ENCODE results near the gene ARHGAP31.

The ARHGAP31 gene

GRCh38 chr3:119375106-119375505 lies 80.9 kb downstream of the ARHGAP31 start:
- no peak for DNase-seq (ENCODE audit: low read depth in 2 of 3, low spot score in 2 of 3)

- no peak for DNase-seq (ENCODE audit: low read depth in 2 of 3, low spot score in 2 of 3)
These were observed 81.3 kb downstream of the ARHGAP31 start for GRCh38 chr3:119375510-119375909.

GRCh38 chr3:119376758-119377157 lies 82.6 kb downstream of the ARHGAP31 start:
- no peak for DNase-seq (ENCODE audit: low read depth in 2 of 3, low spot score in 2 of 3)

GRCh38 chr3:119378259-119378803 lies 84.1 kb downstream of the ARHGAP31 start:
- DNase-seq (ENCODE audit: low read depth in 2 of 3, low spot score in 2 of 3) = no peak

- DNase-seq (ENCODE audit: low read depth in 2 of 3, low spot score in 2 of 3) = no peak
These were observed 86.5 kb downstream of the ARHGAP31 start for GRCh38 chr3:119380697-119381096.

- no peak for DNase-seq (ENCODE audit: low read depth in 2 of 3, low spot score in 2 of 3)
These were observed 88.0 kb downstream of the ARHGAP31 start for GRCh38 chr3:119382134-119382533.

GRCh38 chr3:119388577-119388976 lies 94.4 kb downstream of the ARHGAP31 start:
- no peak for DNase-seq (ENCODE audit: low read depth in 2 of 3, low spot score in 2 of 3)

- DNase-seq (ENCODE audit: low read depth in 2 of 3, low spot score in 2 of 3) = no peak
These were observed 101.8 kb downstream of the ARHGAP31 start for GRCh38 chr3:119395923-119396358.

GRCh38 chr3:119396870-119397269 lies 102.7 kb downstream of the ARHGAP31 start:
- no peak for DNase-seq (ENCODE audit: low read depth in 2 of 3, low spot score in 2 of 3)

GRCh38 chr3:119400466-119400865 lies 106.3 kb downstream of the ARHGAP31 start:
- no peak for DNase-seq (ENCODE audit: low read depth in 2 of 3, low spot score in 2 of 3)

- DNase-seq (ENCODE audit: low read depth in 2 of 3, low spot score in 2 of 3) = no peak
These were observed 106.9 kb downstream of the ARHGAP31 start for GRCh38 chr3:119401069-119401468.

- no peak for DNase-seq (ENCODE audit: low read depth in 2 of 3, low spot score in 2 of 3)
These were observed 107.6 kb downstream of the ARHGAP31 start for GRCh38 chr3:119401503-119402440.

GRCh38 chr3:119402791-119403190 lies 108.6 kb downstream of the ARHGAP31 start:
- no peak for DNase-seq (ENCODE audit: low read depth in 2 of 3, low spot score in 2 of 3)

- DNase-seq (ENCODE audit: low read depth in 2 of 3, low spot score in 2 of 3) = no peak
These were observed 109.0 kb downstream of the ARHGAP31 start for GRCh38 chr3:119403201-119403600.

- DNase-seq (ENCODE audit: low read depth in 2 of 3, low spot score in 2 of 3) = no peak
These were observed 111.1 kb downstream of the ARHGAP31 start for GRCh38 chr3:119405315-119405714.

- no peak for DNase-seq (ENCODE audit: low read depth in 2 of 3, low spot score in 2 of 3)
These were observed 114.2 kb downstream of the ARHGAP31 start for GRCh38 chr3:119408243-119408950.

GRCh38 chr3:119409844-119410243 lies 115.7 kb downstream of the ARHGAP31 start:
- DNase-seq (ENCODE audit: low read depth in 2 of 3, low spot score in 2 of 3) = no peak

GRCh38 chr3:119413603-119414280 lies 119.6 kb downstream of the ARHGAP31 start:
- DNase-seq (ENCODE audit: low read depth in 2 of 3, low spot score in 2 of 3) = no peak

- no peak for DNase-seq (ENCODE audit: low read depth in 2 of 3, low spot score in 2 of 3)
These were observed 122.7 kb downstream of the ARHGAP31 start for GRCh38 chr3:119416873-119417272.

GRCh38 chr3:119417771-119418512 lies 123.8 kb downstream of the ARHGAP31 start:
- DNase-seq (ENCODE audit: low read depth in 2 of 3, low spot score in 2 of 3) = no peak

- no peak for DNase-seq (ENCODE audit: low read depth in 2 of 3, low spot score in 2 of 3)
These were observed 124.5 kb downstream of the ARHGAP31 start for GRCh38 chr3:119418641-119419040.
